DMS153 treated with DMSO at 0.1 percent for 48 hours (cell line): ENCODE results near the gene BMS1.
"Not testable (repeated sequence)": the region's sequence is repeated elsewhere in the genome, so short reads cannot be mapped to it uniquely, and the experiment has no call there.

Source experiments
- DNase-seq: peaks from one replicate; lab custom pipeline; 2025; ENCODE audit not compliant: unreplicated experiment; lab: John Stamatoyannopoulos, UW

BMS1 gene

GRCh38 chr10:42782446-42783180 lies at the start of gene BMS1:
TSS of gene BMS1 (plus strand) at chr10:42782795. CDS start at chr10:42784395, 1,600 bp downstream.
- DNase-seq, result peak; percentile 67

GRCh38 chr10:42734536-42734935 lies 48.1 kb upstream of the BMS1 start:
- DNase-seq, result no peak

- DNase-seq, result no peak
Measured at GRCh38 chr10:42738679-42739078, 43.9 kb upstream of the BMS1 start.

GRCh38 chr10:42741536-42741935 lies 41.1 kb upstream of the BMS1 start:
- not testable (repeated sequence) for DNase-seq

- no peak for DNase-seq
Measured at GRCh38 chr10:42743697-42744096, 38.9 kb upstream of the BMS1 start.

GRCh38 chr10:42744134-42744701 lies 38.4 kb upstream of the BMS1 start:
- no peak for DNase-seq

- DNase-seq, result peak; percentile 3
Measured at GRCh38 chr10:42753126-42753506, 29.5 kb upstream of the BMS1 start.

GRCh38 chr10:42753507-42754154 lies 29.0 kb upstream of the BMS1 start:
- no peak for DNase-seq

- DNase-seq, result no peak
Measured at GRCh38 chr10:42754155-42755027, 28.2 kb upstream of the BMS1 start.

- no peak for DNase-seq
Measured at GRCh38 chr10:42755028-42755451, 27.6 kb upstream of the BMS1 start.

GRCh38 chr10:42755556-42756093 lies 27.0 kb upstream of the BMS1 start:
- DNase-seq, result no peak

- no peak for DNase-seq
Measured at GRCh38 chr10:42767906-42768305, 14.7 kb upstream of the BMS1 start.

- DNase-seq, result no peak
Measured at GRCh38 chr10:42768581-42769152, 13.9 kb upstream of the BMS1 start.

GRCh38 chr10:42769173-42769572 lies 13.4 kb upstream of the BMS1 start:
- no peak for DNase-seq

- DNase-seq, result peak; percentile 46
Measured at GRCh38 chr10:42769673-42770072, 12.9 kb upstream of the BMS1 start.

- no peak for DNase-seq
Measured at GRCh38 chr10:42776681-42777080, 5.9 kb upstream of the BMS1 start.

- DNase-seq, result no peak
Measured at GRCh38 chr10:42780456-42780855, 2.1 kb upstream of the BMS1 start.

- no peak for DNase-seq
Measured at GRCh38 chr10:42781893-42782445, 626 bp upstream of the BMS1 start.

GRCh38 chr10:42783181-42783549 lies 570 bp downstream of the BMS1 start:
- DNase-seq, result peak; percentile 38

- DNase-seq, result no peak
Measured at GRCh38 chr10:42785759-42786158, 3.2 kb downstream of the BMS1 start.
